GM18517 (cell line): Measurements from ENCODE around the gene PIP5K1C.
"Not testable (repeated sequence)": the region's sequence is repeated elsewhere in the genome, so short reads cannot be mapped to it uniquely, and the experiment has no call there.

Source experiments
- ATAC-seq: cut with Tn5 transposase; IDR thresholded peaks from one replicate; pipeline ENCODE4 v1.9.1; 2021; ENCODE audit warnings: mild to moderate bottlenecking, moderate library complexity; ENCODE audit not compliant: unreplicated experiment

Gene PIP5K1C

DNA sequence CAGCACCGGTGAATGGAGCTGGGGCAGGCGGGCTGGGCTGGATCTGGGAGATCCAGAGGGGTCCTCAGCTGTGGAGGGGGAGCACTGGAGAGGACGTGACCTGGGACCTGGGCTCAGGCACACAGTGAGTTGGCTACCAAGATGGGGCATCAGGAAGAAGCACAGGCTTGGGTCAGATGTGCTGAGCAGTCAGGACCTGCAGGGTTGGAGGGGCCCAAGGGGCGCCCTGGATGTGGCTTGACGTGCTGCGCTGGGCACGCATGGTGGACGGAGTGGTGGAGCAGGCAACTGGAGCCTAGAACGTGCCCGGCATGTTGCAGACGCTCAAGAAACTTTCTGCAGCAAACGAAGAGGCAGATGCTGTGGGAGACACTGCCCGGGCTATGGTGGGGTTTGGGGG, 20.7 kb downstream of the PIP5K1C start:
- no peak for ATAC-seq

DNA sequence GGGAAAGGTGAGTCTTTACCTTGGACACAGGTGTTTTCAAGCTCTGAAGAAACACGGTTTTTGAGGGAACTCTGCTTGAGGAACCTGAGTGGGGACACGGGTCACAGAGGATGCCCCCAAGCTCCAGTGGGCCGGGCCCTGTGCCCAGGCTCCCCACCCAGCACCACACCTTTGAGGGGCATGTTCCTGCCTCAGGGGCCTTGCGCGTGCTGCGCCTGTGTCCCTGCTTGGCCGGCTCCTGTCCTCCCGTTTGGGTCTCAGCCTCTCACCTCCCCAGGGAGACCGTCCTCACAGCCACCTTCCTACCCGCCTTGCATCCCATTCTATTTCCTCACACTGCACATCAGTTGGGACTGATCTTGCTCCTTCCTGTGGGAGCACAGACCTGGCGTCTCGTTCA, 21.1 kb downstream of the PIP5K1C start:
- no peak for ATAC-seq

GRCh38 chr19:3678188-3678587, 22.1 kb downstream of the PIP5K1C start:
- ATAC-seq = no peak

GRCh38 chr19:3674784-3675543, 25.3 kb downstream of the PIP5K1C start:
- no peak for ATAC-seq

DNA sequence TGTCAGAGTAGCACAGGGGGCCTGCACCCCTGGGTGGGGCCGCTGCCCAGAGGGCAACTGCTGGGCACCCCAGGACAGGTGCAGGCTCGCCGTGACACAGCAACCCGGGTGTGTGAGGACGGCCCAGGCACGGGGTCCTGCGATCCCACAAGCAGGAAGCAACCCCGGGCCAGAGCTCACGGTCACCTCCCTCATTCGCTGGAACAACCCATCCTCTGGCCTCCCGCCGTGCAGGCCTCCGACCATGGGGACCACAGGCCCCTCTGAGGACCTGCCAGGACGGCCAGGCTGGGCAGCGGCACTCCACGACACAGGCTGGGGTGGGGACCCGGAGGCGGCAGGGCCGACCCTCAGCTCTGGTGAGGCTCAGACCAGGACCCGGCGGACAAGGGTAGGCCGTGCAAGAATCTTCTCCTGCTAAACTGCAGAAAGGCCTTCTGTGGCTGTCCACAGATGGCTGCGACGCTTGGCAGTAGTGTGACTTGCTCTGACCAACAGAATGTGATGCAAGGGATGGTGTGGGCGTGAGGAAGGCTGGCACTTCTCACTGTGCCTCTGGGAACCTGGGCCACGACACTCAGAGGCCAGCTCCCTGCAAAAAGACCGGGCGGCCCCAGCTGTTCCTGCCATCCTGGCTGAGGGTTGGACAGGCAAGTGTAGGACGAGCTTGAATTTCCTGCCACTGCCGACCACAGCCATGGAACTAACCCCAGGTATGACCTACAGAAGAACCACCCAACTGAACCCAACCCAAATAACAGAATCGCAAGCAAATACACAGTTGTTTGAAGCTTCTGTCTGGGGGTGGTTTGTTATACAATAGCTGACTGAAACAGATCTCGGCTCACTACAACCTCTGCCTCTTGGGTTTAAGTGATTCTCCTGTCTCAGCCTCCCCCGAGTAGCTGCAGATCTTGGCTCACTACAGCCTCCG, 26.5 kb downstream of the PIP5K1C start:
- ATAC-seq = no peak

GRCh38 chr19:3672993-3673392, 27.3 kb downstream of the PIP5K1C start:
- ATAC-seq = no peak

GRCh38 chr19:3672575-3672948, 27.7 kb downstream of the PIP5K1C start:
- no peak for ATAC-seq

GRCh38 chr19:3671680-3672574, 28.3 kb downstream of the PIP5K1C start:
- no peak for ATAC-seq

GRCh38 chr19:3670796-3671679, 29.2 kb downstream of the PIP5K1C start:
- ATAC-seq = no peak

DNA sequence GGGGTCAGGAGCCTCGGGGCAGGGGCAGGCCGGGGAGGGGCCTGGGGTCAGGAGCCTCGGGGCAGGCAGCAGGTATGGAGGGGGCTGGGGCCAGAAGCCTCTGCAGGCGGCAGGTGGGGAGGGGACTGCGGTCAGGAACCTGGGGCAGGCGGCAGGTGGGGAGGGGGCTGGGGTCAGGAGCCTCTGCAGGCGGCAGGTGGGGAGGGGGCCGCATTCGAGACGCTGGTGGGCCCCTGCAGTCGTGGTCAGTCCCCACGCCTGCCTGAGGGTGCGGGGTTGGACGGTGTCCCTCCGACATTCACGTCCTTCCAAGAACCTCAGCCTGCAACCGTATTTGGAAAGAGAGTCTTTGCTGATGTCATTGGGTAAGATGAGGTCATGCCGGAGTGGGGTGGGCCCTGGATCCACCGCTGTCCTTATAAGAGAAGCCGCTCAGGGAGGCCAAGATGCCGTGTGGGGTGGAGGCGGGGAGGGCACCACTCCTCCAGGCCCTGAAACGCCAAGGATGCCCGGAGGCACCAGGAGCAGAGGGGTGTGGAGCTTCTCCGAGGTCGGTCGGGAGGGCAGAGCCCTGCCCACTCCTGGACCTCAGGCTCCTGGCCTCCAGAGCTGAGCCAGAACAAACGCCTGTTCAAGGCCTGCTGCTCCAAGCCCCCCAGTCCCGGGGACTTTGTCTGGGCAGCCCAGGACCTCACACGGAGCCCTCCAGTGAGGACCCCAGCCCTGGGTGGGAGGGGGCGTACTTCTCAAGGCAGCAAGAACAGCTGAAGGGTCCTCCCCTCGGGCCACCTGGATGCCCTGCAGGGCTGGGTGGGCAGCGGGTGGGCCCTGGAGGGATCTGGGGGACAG, 30.1 kb downstream of the PIP5K1C start:
- no peak for ATAC-seq

DNA sequence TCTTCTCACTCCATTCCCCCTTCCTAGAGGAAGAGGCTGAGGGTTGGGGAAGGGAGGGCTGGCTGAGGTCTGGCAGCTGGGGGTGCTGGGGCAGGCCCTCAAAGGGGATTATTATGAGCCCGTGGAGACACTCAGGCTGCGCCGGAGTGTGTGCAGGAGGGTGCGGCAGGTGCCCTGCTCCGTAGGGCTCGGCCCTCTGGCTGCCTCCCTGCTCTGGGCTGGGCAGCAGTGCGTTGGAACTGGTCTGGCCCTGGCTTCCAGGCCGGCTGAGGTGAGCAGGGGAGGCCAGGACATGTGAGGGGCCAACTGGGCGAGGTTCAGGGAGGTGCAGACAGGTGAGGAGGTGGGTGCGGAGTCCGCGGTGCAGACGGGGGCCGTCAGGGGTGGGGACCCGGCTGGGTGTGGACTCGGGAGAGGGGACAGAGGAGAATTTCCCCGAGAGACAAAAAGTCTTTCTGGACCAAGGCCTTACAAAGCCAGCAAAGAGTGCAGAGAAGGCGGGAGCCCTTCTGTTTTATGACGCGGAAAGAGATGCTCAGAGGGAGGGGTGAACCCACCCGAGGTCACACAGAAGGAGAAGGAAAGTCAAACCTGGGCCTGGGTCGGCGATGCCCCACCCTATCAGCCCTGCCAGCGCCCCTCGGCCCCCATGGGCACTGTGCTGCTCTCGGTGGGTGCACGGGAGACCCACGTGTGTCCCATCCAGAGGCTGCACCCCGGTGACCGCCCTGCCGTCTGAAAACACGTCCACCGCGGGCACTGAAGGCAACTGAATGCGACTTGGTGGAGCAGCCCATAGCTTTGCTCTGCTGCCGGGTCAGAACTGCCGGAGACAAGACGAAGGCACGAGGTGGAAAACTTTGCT, 31.0 kb downstream of the PIP5K1C start:
- ATAC-seq = no peak

DNA sequence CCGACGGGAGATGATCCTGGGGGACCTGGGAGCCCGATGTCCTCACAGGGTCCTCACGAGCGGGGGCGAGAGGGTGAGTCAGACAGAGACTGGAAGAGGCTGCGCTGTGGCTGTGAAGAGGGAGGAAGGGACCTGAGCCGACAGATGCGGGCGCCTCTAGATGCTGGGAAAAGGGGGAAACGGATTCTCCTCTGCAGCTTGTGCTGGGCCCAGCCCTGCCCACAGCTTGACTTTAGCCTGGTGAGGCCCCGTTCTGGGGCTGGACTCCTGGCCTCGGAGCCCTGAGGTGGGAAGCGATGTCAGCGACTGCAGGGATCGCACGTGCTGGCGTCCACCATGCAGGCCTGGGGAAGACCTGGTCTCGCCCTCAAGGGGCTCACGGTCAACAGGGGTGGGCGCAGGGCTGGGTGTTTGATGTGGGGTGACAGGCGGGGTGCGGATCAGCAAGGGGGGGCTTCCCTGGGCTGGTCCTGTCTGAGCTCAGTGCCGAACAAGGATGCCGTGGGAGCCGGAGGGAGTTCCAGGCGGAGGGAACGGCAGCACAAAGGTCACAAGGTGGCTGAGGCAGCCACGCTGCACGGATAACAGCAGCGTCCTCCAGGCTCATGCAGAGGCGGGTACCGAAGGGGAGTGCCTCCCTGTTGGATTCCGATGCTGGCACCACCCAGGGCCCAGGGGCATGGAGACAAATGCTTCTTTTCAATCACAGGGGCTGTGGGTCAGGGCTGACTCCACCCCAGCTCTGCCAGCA, 31.8 kb downstream of the PIP5K1C start:
- no peak for ATAC-seq

DNA sequence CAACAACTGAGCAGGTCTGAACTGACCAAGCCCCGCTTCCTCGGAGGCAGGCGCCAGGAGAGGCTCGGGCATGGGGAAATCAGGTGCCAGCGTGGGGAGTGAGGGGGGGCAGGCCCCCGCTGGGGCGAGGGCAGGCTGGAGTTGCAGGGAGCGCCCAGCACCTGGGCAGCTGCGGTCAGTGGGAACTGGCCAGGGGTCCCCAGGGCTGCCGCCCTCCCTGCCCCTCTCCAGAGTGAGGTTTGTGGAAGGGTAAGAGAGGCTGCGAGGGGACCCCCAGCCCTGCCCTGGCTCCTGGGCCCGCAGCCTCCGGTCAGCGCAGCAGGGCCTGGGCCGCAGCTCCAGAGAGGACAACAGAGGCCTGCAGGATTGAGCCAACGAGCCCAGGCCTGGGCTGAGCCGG, 32.5 kb downstream of the PIP5K1C start:
- ATAC-seq = no peak

- ATAC-seq = no peak
Observed at GRCh38 chr19:3667037-3667638, 33.1 kb downstream of the PIP5K1C start.

DNA sequence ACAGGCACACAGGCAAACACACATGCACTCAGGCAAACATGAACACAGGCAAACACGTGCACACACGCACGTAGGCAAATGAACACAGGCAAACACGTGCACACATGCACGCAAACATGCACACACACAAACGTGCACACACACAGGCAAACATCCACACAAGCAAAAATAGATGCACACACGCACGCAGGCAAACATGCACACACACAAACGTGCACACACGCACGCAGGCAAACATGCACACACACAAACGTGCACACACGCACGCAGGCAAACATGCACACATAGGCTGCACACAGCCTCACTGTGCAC, 33.8 kb downstream of the PIP5K1C start:
- not testable (repeated sequence) for ATAC-seq

DNA sequence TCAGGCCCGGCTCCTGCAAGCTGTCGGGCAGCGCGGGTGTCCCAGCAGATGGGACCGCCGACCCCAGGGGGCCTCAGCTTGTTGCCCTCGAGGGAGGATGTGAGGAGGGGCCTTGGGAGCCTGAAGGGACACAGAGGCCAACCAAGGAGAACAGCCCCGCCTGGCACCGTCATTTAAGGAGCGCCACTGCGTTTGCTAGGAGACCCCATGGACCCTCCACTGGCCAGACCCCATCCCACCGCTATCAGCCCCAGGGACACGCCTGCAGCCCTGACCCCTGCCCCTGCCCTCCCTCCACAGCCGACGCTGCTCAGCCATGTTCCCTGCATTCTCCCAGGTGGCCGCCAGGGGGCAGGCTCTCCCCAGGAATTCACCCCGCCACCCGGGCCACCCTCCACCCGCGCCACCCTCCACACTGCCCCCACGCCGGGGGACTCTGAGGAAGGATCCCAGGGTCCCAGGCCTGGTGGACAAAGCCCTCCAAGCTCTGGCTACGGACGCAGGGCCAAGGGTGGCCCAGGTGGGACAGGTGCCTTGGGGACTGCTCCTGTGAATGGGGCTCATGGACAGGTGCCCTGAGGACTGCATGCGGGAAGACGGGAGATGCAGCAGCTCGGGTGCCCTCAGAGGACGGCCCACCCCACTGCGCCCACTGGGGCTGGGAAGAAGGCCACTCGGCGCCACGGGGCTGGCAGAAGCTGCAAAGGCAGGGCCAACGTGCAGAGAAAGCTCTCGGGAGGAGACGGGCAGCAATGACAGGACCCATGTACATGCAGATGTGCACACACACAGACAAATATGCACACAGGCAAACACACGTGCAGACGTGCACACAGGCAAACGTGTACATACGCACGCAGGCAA, 34.4 kb downstream of the PIP5K1C start:
- no peak for ATAC-seq
